Gastroesophageal sphincter (tissue), 3 donors: Measurements from ENCODE around the gene ZCCHC17.

Source experiments
- CTCF ChIP-seq, 4 experiments: fragments of 200-600 bp in 2 of 4; fragments of 450-650 bp in 2 of 4; sonication (generic) in 1 of 4; IDR thresholded peaks; one replicate each; pipeline ENCODE4 v1.5.1; 2017 to 2019; ENCODE audit warnings: antibody characterized with exemption in 4 of 4, mild to moderate bottlenecking in 2 of 4, moderate library complexity in 2 of 4
- EP300 ChIP-seq: sonication (generic); formaldehyde crosslinking; IDR thresholded peaks from one replicate; pipeline ENCODE4 v1.6.1; 2017; ENCODE audit warnings: antibody characterized with exemption, mild to moderate bottlenecking
- POLR2A ChIP-seq, 2 donors: fragments of 450-650 bp; IDR thresholded peaks; one replicate each; pipeline ENCODE4 v1.6.1; 2017; ENCODE audit warnings: antibody characterized with exemption in 2 of 2, mild to moderate bottlenecking in 2 of 2, moderate library complexity in 1 of 2
- POLR2AphosphoS5 ChIP-seq: sonication (generic); formaldehyde crosslinking; IDR thresholded peaks from one replicate; pipeline ENCODE4 v1.6.1; 2017; ENCODE audit warnings: antibody characterized with exemption

DNA sequence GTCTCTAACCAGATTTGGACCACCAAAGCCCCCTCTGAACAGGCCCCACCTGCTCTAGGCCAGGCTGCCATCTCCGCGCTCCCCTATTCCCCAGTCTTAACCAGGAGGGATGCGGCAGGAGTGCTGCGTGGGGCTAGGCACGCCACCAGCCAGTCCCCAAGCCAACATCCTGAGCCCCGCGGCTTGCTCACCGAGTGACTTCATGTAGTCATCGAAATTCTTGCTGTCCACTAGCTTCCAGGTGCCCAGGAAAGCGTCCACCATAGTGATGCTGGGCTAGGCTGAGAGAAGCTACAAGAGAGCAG is 75.9 kb downstream of the ZCCHC17 start:
- TF ChIP-seq CTCF (IDR thresholded peaks at IDR 0.05) (no peak), POLR2A (IDR thresholded peaks at IDR 0.05) (no peak), POLR2AphosphoS5 (no peak), EP300 (no peak)
